IPS-11a (cell line): ENCODE data around the gene GEMIN7.

ENCODE experiments used
- H3K4me3 ChIP-seq: one replicate; pipeline ENCODE4 v1.5.1; 2013; ENCODE audit warnings: low read depth, low read length, control low read depth

The GEMIN7 gene

GRCh38 chr19:45079063-45079910 is at the start of gene GEMIN7:
Gene GEMIN7, plus strand, starts transcription at chr19:45079260. Its CDS starts 10,855 bp downstream, at chr19:45090115.
- H3K4me3 ChIP-seq, result peak within 1 kb of the TSS; percentile 84

GRCh38 chr19:45030825-45031224 is 48.2 kb upstream of the GEMIN7 start:
- H3K4me3 ChIP-seq, result no peak overlapping the region

DNA sequence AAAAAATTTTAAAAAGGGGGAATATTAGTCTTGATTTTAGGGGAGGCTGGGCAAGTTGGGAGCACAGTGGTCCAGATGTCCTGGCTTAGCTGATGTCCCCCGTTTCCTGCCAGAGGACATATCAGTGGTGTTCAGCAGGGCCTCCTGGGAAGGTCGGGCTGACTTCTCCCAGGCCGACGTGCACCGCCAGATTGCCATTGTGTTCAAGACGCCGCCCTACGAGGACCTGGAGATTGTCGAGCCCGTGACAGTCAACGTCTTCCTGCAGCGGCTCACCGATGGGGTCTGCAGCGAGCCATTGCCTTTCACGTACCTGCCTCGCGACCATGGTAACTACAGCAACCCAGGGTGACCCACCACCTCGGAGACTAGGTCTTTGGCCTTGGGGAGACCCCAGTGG is 46.6 kb upstream of the GEMIN7 start:
- H3K4me3 ChIP-seq, result no peak overlapping the region

- no peak overlapping the region for H3K4me3 ChIP-seq
Measured at GRCh38 chr19:45035755-45036154, 43.3 kb upstream of the GEMIN7 start.

GRCh38 chr19:45037393-45038169 is 41.5 kb upstream of the GEMIN7 start:
- H3K4me3 ChIP-seq, result no peak overlapping the region

- H3K4me3 ChIP-seq, result peak within 1 kb of the TSS; percentile 96
Measured at GRCh38 chr19:45038931-45039893, 39.8 kb upstream of the GEMIN7 start, which contains the start of gene CLASRP. Gene CLASRP, plus strand, starts transcription at chr19:45039045. Its CDS starts 1,168 bp downstream, at chr19:45040213.

DNA sequence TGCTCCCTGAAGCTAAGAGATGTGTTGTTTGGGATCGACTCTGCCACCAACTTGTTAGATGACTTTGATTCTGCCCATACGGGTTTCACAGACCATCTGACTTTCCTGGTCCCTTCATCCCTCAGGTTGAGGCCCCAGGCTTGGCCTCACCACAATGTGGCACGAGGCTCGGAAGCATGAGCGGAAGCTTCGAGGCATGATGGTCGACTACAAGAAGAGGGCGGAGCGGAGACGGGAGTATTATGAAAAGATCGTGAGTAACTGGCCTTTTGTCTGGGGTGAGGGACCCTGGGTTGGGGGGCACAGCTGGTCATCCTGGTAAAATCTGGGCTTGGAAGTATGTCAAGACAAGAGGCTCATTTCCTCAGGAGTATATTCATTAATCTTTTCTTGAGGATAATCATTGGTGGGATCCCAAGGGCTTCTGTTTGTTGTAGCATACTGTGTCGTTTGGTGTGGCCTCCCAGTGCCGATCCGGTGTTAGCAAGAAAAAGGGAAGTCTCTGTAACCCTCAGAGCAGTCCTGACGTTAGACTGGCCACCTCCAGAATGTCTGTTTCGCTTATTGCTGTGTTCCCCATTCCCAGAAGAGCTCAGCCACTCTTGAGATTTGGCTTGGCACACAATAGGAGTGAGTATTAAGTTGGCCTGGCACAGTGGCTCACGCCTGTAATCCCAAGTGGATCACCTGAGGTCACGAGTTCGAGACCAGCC is 38.8 kb upstream of the GEMIN7 start:
- H3K4me3 ChIP-seq, result no peak overlapping the region

GRCh38 chr19:45041125-45041524 is 37.9 kb upstream of the GEMIN7 start:
- no peak overlapping the region for H3K4me3 ChIP-seq

- no peak overlapping the region for H3K4me3 ChIP-seq
Measured at GRCh38 chr19:45045671-45046353, 33.2 kb upstream of the GEMIN7 start.

GRCh38 chr19:45046355-45046754 is 32.7 kb upstream of the GEMIN7 start:
- H3K4me3 ChIP-seq, result no peak overlapping the region

- no peak overlapping the region for H3K4me3 ChIP-seq
Measured at GRCh38 chr19:45047188-45047797, 31.8 kb upstream of the GEMIN7 start.

GRCh38 chr19:45049073-45049736 is 29.9 kb upstream of the GEMIN7 start:
- no peak overlapping the region for H3K4me3 ChIP-seq

DNA sequence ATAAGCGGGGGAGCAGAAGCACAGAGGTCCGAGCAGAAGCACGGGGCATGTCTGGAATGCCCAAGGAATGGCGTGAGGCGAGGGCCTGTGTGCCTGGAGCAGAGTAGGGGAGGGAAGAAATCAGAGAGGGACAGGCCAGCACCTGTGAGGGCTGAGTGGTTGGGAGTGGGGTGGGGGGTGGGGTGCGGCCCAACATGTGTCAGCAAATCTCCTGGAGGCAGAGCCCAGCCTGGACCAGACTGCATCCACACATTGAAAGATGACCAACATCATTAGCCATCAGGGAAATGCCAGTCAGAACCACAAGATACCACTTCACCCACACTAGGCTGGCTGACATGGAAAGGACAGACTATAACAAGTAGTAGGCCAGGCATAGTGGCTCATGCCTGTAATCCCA is 29.0 kb upstream of the GEMIN7 start:
- no peak overlapping the region for H3K4me3 ChIP-seq

DNA sequence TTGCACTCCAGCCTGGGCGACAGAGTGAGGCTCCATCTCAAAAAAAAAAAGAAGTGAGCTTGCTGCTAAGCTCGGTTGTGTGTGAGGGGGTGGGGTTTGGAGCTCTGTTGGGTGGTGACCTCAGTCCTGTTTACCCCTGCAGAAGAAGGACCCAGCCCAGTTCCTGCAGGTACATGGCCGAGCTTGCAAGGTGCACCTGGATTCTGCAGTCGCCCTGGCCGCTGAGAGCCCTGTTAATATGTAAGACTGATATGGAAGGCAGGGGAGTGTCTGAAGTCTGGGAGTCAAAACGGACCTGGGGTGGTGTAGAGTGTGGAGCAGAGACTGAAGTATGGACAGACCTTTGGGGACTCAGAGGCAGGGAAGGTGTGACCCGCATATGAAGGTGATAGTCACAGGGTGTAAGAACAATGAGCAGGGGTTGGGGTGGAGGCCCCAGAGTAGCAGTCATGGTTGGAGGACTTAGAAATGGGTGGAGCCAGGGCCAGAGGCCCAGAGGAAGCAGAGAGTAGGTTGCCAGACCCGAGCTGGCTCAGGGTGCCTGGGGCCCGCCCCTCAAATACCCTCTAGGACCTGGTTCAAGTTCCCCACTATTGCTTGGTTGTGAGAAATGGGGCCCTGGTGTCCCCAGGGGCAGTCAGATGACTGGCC is 27.0 kb upstream of the GEMIN7 start:
- H3K4me3 ChIP-seq, result no peak overlapping the region

DNA sequence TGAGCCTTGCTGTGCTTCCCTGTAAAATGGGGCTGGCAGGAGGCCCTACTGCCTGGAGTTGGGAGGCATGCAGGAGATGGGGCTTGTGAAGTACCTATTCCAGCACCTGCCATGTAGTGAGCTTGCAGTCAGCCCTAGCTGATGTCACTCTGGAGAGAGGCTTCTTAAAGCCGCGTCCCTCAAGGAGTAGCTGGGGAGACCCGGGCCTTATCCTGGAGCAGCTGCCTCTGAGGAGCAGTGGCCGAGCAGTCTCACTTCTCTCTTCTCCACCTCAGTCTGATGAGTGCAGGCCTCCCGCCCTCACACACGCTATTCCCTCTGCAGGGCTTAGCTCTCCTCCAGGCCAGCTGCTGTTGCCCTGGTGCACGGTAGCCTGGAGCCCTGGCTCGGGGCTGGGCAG is 22.2 kb upstream of the GEMIN7 start:
- no peak overlapping the region for H3K4me3 ChIP-seq

DNA sequence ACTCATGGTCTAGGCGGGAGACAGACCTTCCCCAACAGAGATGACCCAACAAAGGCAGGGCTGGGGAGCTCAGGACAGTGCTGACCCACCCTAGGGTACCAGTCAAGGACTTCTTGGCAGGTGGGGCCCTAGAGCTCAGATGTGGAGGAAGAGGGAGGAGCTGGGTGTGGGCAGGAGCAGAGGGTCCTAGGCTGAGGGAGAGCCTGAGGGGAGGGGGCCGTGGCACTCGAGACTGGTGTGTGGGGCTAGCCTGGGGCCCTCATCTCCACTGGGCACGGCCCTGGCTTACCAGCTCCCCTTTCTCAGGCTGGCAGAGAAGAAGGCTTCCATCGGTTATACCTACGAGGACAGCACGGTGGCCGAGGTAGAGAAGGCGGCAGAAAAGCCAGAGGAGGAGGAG is 21.6 kb upstream of the GEMIN7 start:
- H3K4me3 ChIP-seq, result no peak overlapping the region

DNA sequence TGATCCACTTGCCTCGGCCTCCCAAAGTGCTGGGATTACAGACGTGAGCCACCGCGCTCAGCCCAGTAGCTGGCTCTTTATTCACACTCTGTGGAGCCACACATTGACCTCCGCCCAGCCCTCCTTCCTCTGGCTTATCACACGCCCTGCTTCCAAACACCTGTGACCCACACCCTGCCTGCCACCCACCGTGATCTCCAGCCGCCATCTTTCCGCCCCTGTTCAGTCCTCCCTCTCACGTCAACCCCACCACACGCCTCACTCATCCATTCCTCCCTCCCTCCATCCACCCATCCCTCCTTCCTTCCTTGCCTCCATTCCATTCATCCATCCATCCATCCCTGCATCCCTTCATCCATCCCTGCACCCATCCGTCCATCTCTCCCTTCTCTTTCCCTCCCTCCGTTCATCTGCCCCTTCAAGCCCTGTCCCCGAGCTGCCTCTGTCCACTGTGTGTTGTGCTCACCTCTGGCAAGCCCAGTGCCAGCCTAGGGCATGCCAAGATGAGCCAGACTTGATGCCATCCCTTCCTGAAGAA is 20.4 kb upstream of the GEMIN7 start:
- H3K4me3 ChIP-seq, result no peak overlapping the region
